Epidermal melanocyte (primary cell): ENCODE data around the gene SLC37A2.
A peak's percentile ranks its signal among the peaks of the same experiment; 100 is the strongest.
"Not testable (repeated sequence)": the region's sequence is repeated elsewhere in the genome, so short reads cannot be mapped to it uniquely, and the experiment has no call there.

Source experiments
- DNase-seq: peaks from one replicate; pipeline ENCODE4 v3.0.0; 2011; ENCODE audit warnings: low spot score; ENCODE audit not compliant: insufficient read length

Gene SLC37A2

GRCh38 chr11:125083312-125084056, 20.4 kb downstream of the SLC37A2 start:
- no peak for DNase-seq

GRCh38 chr11:125084057-125084416, 20.9 kb downstream of the SLC37A2 start:
- DNase-seq = no peak

GRCh38 chr11:125084761-125085231, 21.7 kb downstream of the SLC37A2 start:
- DNase-seq = no peak

DNA sequence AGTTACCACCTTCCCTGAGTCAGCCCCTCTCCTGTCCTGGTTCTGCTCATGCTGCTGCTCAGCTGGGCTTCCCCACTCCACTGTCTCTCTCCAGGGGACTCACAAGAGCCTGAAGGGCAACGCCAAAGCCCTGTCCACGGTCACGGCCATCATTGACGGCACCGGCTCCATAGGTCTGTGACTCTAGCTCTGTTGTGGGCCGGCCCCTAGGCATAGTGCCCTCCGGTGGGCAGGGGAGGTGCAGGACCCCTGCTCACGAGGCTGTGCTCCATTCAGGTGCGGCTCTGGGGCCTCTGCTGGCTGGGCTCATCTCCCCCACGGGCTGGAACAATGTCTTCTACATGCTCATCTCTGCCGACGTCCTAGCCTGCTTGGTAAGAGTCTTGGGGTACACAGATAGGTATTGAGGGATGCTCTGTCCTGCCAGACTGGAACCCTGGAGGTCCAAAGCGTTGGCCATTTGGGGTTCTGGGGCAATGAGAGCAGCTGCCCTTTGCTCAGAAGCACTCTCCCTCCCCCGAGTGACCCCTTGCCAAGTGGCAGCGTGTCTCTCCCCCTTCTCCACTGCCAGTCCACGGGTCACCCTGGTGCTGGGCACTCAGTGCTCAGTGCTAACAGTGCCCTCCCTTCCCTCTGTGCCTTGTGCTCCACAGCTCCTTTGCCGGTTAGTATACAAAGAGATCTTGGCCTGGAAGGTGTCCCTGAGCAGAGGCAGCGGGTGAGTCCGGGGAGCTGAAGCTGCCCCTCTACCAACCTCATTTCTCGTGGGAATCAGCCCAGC, 22.4 kb downstream of the SLC37A2 start:
- DNase-seq = no peak

DNA sequence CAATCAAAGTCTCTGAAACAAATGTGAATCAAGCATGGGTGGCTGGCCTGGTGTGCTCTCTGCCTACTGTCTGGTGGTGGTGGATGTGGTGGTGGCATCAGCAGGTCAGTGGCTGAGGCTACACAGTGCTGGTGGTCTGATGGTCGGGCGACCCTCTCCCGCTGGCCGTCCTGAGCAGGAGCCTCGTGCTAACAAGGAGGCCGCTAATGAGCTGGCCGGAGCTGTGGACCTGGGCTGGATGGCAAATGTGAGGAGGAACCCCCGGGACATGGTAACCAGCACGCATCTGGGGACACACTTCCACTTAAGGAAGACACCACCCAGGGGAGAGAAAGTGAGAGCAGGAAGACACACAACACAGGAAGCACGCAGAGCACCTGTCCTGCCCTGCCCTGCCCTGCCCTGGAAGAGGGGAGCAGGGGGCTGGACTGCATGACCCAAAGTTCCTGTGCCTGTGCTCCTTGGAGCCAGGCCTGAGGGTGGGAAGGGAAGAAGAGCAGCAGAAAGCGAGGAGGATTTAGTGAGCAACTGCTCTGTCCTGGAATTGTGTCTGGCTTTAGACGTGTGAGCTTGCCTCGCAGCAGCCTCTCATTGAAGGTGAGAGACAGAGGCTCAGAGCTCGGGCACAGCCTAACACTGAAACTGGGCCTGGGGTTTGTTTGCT, 23.7 kb downstream of the SLC37A2 start:
- no peak for DNase-seq

DNA sequence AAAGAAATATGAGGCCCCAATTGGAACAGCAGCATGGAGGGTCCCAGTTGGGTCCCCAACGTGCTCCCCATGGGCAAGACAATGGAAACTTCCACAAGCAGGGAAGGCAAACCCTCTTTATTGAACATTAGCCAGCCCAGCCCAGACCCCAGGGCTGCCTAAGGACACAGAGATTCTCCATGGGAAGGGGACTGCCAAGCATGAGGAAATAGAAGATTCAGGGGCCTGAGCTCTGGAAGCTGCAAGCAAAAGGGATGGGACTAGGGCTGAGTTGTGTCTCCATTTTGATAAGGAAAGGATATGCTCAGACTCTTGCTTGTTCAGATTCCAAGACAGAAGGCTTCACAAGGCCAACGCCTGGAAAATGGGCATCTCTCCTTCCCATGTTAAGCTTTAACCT, 25.0 kb downstream of the SLC37A2 start:
- no peak for DNase-seq

DNA sequence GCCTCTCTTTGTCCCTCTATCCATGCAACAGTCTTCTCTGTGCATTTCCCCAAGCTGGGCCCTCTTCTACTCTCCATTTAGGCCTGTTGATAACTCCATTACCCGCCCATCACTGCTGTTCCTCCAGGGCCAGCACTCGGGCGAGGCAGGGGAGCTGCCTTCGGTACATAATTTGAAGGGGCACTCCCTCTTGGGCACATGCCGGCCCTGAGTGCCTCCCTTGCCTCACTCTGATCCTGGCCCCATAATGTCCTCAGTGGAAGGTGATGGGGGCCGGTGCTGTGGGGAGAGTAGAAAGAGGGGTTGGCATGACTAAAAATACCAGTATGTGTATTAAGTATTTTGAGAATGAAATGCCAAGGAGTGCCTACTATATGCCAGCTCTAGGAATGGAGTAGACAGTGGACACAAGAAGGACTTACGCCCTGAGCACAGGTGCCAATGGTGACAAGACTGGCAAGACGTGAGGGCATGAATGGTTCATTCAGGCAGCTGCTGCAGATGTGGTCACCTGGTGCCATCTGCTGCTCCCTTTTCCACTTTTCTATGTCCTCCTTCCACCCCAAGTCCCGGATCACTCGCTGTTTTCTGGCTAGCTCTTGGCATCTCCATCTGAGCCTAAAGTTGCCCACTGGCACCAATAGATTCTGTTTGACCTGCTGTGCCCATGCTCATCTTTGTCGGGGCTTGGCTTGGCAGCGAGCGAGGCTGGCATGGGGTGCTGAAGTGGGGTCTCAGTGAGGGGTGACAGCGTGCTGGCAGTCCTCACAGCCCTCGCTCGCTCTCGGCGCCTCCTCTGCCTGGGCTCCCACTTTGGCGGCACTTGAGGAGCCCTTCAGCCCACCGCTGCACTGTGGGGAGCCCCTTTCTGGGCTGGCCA, 25.7 kb downstream of the SLC37A2 start:
- no peak for DNase-seq

- DNase-seq = not testable (repeated sequence)
Observed at GRCh38 chr11:125089481-125089880, 26.4 kb downstream of the SLC37A2 start.

GRCh38 chr11:125090151-125090550, 27.0 kb downstream of the SLC37A2 start:
- DNase-seq = not testable (repeated sequence)

GRCh38 chr11:125090816-125091215, 27.7 kb downstream of the SLC37A2 start:
- no peak for DNase-seq

GRCh38 chr11:125091247-125091876, 28.3 kb downstream of the SLC37A2 start:
- DNase-seq = peak; percentile 84

DNA sequence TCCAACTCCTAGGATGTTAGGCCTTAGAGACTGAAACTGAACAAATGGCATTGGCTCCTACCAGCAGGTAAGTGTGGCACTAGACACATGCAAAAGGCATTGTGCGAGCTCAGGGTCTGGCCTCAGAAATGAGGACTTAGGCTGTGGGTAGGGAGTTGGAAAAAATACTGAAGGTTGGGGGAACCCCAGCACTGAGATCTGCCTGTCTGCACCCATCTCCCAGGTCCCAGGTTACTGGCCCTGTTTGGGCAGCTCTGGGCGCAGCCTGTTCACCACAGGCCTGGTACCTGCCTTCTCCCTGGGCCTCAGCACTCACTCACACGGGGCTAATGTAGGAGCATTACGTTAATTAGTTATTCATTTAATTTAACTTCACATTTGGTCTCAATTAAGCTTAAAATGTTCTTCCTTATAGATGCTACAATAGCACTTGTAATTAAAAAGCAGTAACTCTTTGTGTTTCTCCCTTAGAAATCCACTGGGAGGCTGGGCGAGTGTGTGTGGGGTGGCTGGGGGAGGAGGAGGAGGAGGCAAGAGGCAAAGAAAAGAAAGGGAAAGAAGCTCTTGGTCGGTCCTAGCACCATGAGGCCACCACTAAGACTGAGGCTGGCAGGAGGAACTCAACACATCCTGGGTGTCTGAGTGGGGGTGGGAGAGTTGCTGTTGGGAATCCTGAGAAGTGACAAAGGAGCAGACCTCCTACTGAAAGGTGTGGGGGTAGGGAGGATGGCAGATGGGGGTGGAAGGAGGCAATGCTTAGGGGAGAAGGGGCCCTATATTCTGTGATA, 29.0 kb downstream of the SLC37A2 start:
- no peak for DNase-seq

DNA sequence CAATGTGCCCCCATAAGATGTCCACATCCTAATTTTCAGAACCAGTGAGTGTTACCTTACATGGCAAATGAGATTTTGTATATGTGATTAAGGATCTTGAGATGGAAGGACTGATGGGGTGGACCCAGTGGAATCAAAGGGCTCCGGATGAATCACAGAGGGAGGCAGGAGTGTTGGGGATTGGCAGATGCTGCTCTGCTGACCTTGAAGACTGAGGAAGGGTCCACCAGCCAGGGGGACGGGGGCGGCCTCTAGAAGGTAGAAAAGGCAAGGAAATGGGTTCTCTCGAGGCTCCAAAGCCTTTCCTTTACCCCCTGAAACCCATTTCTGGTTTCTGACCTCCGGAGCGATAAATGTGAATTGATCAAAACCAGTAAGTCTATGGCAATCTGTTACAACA, 29.6 kb downstream of the SLC37A2 start:
- no peak for DNase-seq

DNA sequence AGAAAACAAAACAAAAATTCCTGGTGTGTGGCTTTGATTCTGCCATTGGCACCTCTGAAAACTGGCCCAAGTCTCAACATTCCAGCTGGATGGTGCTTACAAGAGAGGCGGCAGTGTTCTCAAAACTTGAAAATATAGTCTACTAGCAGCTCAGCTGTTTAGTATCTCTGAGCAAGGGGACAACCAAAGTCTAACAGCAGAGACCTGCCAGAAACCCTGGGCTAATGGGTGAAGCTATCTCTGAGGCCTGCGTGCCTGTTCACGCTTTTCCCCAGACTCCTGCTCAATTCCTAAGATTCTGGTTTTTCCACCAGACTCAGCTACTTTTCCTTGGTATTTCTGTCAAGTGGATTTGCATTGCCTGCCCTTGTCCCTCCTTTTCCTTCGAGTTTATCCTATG, 30.4 kb downstream of the SLC37A2 start:
- no peak for DNase-seq

DNA sequence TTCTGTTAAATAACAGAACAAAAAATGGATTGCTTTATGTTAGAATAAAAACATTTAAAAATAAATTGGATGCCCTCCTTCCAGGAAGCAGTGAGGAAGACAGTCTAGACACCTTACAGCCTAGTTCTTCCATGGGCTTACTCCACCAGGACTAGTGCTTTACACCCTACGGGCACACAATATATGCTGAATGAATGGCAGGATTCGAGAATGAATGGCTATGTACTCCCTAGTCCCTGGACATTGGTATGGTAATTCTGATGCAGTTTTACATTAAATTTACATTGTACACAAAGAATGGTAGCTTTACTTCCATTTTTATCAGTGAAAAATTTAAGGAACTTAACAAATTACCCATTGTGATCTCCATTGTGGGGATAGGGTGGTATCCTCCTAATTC, 31.6 kb downstream of the SLC37A2 start:
- DNase-seq = no peak

- no peak for DNase-seq
Observed at GRCh38 chr11:125100136-125100535, 37.0 kb downstream of the SLC37A2 start.

DNA sequence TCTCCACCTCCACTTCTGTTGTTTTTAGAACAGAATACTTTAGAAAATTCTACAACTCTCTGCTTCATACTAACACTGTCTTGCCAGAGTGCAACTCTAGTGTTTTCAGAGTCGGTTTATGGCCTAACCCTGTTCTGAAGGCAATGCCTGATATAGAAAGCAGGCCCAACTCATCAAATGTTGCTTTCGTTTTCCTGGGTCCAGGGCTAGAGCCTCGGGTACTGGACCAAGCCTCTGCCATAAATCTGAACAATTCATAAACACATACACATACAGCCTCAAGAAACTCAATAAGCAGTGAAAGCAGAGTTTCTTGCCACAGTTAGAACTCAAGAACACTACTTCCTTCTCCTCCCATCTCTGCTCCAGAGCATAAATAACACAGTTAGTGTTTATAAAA, 38.5 kb downstream of the SLC37A2 start:
- no peak for DNase-seq

- DNase-seq = no peak
Observed at GRCh38 chr11:125102025-125102424, 38.9 kb downstream of the SLC37A2 start.

DNA sequence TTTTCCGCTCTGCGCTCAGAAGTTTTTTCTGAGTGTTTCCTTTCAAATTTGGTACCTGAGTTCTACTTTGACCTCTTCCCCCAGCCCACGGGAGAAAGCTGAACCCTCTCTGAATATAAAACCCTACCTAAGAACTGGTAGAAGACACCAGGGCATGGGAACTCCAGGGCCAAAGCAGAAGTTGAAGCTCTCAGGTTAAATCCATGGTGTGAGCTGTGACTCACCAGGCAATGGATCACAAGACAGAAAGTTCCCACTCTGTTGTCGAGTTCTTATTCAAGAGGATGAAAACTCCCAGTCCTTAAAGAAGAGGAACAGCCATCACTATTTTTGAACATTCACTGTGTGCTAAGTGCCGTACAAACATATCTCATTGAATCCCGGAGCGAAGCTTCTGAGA, 39.4 kb downstream of the SLC37A2 start:
- no peak for DNase-seq

DNA sequence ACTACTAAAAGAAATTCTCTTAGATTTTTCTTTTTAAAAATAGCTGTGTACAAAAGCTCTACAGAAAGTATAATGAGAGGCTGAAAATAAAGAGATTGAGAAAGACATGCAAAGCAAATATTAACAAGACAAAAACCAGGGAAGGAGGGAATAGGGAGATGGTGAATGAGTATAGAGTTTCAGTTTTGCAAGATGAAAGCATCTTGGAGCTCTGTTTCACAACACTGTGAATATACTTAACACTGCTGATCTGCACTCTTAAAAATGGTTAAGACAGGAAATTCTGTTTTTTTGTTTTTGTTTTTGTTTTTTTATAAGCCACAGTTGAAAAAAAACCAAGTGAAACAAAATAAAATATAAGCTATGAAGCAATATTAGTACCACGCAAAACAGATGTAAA, 42.8 kb downstream of the SLC37A2 start:
- no peak for DNase-seq
